ENCODE results near the gene RAC3.

DNA sequence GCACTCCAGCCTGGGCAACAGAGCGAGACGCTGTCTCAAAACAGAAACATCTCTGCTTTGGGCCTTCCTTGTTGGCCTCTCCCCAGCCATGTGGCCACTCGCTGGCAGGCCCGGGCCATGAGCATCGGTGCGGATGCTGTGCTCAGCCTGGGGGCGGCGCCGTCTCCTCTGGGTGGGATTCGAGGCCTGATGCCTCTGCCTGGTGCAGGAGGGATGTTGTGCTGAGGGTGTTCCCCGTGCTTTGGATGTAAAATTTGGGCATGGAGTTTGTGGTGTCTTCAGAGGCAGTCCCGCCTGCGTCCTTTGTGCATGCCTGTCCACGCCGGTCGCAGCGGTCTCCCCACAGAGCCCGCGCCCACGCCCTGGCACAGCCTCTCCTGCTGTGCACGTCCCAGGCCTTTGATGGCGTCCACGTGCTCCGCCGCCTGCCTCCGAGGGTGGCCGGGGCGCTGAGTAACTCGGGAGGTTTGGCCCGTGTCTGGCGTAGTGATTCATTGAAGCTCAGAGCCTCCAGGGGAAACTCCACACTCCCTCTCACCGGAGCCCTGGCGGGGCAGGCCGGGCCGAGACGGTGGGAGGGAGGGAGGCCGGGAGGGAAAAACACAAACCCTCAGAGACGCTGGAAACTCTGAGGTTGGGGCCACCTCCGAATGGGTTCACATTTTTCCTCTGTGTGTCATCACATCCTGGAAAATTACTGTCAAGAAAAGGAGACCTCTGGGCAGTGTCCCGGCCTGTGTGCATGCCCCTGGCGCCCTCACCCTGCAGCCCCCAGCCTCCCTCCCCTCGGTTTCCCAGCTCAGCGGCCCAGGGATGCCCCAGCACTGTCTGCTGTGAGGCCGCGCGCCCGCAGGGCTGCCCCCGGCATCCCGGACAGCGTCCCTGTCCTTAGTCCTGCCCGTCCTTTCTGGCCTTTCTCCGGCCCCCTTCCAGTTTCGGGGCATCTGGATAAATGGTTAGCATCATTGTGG lies 27.8 kb upstream of the RAC3 start:
- TF ChIP-seq, protein P1, sequence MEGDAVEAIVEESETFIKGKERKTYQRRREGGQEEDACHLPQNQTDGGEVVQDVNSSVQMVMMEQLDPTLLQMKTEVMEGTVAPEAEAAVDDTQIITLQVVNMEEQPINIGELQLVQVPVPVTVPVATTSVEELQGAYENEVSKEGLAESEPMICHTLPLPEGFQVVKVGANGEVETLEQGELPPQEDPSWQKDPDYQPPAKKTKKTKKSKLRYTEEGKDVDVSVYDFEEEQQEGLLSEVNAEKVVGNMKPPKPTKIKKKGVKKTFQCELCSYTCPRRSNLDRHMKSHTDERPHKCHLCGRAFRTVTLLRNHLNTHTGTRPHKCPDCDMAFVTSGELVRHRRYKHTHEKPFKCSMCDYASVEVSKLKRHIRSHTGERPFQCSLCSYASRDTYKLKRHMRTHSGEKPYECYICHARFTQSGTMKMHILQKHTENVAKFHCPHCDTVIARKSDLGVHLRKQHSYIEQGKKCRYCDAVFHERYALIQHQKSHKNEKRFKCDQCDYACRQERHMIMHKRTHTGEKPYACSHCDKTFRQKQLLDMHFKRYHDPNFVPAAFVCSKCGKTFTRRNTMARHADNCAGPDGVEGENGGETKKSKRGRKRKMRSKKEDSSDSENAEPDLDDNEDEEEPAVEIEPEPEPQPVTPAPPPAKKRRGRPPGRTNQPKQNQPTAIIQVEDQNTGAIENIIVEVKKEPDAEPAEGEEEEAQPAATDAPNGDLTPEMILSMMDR (IDR thresholded peaks at IDR 0.05) = no peak
- TF ChIP-seq POLR2A (IDR thresholded peaks at IDR 0.05) = no peak
